AG09309 (cell line): ENCODE results near the gene VRK3.

Experiments used
- DNase-seq: peaks from one replicate; pipeline ENCODE4 v3.0.0-alpha.2; 2010; ENCODE audit warnings: low read depth
- H3K4me3 ChIP-seq: 2 replicates; pipeline ENCODE4 v1.5.1; 2011; ENCODE audit warnings: mild to moderate bottlenecking, low read depth, low read length, moderate library complexity; ENCODE audit not compliant: control insufficient read depth
- TF ChIP-seq, protein P1 (sequence below): IDR thresholded peaks from 2 replicates; pipeline ENCODE4 v1.5.1; 2011; ENCODE audit warnings: mild to moderate bottlenecking, low read depth, low read length, inconsistent platforms; ENCODE audit not compliant: insufficient read depth, control insufficient read depth; ENCODE audit errors: missing control alignments

VRK3 gene

GRCh38 chr19:49997709-49998108 is 27.5 kb downstream of the VRK3 start:
- no peak for DNase-seq
- H3K4me3 ChIP-seq: no peak overlapping the region
- TF ChIP-seq, protein P1, sequence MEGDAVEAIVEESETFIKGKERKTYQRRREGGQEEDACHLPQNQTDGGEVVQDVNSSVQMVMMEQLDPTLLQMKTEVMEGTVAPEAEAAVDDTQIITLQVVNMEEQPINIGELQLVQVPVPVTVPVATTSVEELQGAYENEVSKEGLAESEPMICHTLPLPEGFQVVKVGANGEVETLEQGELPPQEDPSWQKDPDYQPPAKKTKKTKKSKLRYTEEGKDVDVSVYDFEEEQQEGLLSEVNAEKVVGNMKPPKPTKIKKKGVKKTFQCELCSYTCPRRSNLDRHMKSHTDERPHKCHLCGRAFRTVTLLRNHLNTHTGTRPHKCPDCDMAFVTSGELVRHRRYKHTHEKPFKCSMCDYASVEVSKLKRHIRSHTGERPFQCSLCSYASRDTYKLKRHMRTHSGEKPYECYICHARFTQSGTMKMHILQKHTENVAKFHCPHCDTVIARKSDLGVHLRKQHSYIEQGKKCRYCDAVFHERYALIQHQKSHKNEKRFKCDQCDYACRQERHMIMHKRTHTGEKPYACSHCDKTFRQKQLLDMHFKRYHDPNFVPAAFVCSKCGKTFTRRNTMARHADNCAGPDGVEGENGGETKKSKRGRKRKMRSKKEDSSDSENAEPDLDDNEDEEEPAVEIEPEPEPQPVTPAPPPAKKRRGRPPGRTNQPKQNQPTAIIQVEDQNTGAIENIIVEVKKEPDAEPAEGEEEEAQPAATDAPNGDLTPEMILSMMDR: no peak

DNA sequence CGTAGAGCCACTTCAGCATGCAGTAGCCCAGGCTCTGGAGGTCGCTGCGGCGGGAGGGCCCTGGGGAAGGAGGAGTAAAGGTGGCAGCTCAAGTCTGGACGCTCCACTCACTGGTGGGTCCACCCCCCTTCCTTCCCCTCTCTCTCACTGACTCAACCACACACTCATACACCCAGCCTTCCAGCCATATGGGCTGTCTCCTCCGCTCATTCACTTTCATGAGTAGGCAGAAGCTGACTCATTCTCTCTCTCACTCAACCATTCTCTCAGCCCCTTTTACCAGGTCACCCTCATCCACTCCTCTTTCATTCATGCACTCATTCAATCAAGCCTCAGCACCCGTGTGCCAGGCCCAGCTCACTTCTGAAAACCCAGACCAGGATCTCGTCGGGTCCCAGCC is 36.7 kb downstream of the VRK3 start:
- no peak for DNase-seq
- TF ChIP-seq, protein P1: no peak
- H3K4me3 ChIP-seq: no peak overlapping the region

DNA sequence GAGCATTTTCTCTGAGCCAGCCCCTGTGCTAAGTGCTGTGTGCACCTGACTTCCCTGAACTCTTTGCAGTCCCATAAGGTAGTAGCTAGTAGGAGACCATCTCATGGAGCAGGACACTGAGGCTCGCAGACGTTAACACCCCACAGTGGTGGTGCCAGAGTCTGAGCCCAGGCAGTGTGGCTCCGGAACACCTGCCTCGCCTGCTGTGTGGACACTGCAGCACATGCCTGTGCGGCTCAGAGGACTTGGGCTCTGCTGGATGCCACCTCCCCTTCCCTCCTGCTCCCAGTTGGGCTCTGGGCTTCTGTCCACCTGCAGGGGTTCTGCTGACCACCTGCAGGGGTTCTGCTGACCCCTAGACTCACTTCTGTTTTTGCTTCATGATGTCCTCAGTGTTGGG is 37.2 kb downstream of the VRK3 start:
- TF ChIP-seq, protein P1: no peak
- DNase-seq: no peak
- no peak overlapping the region for H3K4me3 ChIP-seq

DNA sequence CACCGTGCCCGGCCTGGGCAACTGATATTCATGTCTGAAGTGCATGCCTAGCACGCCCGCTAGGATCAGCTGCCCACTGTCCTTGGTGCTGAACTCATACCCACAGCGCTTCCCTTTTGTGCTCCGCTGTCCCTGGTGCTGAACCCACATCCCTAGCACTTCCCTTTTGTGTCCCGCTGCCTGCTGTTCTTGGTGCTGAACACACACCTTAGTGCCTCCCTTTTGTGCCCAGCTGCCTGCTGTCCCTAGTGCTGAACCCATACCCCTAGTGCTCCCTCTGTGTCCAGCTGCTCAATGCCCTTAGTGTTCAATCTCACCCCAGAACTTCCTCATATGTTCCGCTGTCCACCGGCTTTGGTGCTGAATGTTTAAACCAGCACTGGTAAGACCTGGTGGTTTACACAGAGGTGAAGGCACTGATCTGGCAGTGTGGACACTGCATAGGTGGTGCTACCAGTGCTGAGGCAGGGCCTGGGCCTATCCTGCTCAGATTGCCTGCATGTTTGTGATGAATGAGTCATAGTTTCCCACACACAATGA is 37.9 kb downstream of the VRK3 start:
- peak; percentile 71 for DNase-seq
- TF ChIP-seq, protein P1: no peak
- H3K4me3 ChIP-seq: no peak overlapping the region

- TF ChIP-seq, protein P1: no peak
- H3K4me3 ChIP-seq: no peak overlapping the region
- DNase-seq: no peak
Measured at GRCh38 chr19:49986354-49986753, 38.8 kb downstream of the VRK3 start.

- no peak overlapping the region for H3K4me3 ChIP-seq
- DNase-seq: no peak
Measured at GRCh38 chr19:49985871-49986270, 39.3 kb downstream of the VRK3 start.

More at GRCh38 chr19:49985871-49986270, 39.3 kb downstream of the VRK3 start:
- TF ChIP-seq, protein P1: no peak
